H54 (cell line): ENCODE results near the gene SMC6.

Experiments used
- DNase-seq: peaks from one replicate; pipeline ENCODE4 v3.0.0; 2011; ENCODE audit warnings: low spot score, mixed read lengths; ENCODE audit not compliant: insufficient read length
- FAIRE-seq: peaks from 3 replicates; lab custom pipeline; 2011; peaks lifted over from hg19 to GRCh38; lab: Jason Lieb, UNC
- POLR2A ChIP-seq: IDR thresholded peaks from 2 replicates; pipeline ENCODE4 v1.6.1; 2011; ENCODE audit warnings: low read depth, mild to moderate bottlenecking, low read length

The SMC6 gene

DNA sequence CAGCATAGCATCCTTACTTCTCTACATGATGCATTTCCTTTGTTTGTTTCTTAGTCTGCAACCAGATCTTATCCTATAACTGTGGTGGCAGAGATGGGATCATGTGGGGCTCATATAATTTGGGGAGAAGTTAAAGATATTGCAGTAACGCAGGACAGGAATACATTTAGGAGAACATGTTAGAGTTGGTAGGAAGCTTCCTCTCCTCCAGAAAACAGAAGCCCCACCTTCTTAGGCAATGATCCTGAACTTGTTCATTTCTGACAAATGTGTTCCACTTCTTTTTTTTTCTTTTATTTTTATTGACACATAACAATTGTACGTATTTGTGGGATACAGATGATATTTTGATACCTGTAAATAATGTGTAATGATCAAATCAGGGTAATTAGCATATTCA is 113.2 kb downstream of the SMC6 start:
- no peak for DNase-seq
- no peak for FAIRE-seq
- TF ChIP-seq POLR2A = no peak

DNA sequence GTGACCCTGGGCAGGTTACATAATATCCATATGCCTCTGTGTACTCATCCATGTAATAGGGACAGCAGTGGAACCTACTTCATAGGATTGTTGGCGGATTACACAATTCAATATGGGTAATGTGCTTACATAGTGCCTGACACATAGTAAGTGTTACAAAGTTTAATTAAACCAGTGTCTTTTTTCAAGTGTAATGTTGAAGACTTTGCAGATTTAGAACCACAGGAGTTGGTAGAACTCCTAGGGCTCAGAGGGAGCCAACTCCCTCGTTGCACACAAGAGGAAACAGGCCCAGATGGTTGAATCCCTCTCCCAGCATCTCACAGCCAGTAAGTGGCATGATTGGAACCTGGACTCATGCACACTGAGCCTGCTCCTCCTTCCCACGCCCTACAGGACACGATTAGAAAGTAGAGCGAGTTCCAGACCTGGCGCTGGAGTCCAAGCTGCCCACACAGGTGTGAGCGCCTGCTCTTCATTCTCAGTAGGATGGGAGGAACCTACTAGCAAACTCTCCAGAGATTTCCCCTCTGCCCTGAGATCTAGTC is 115.3 kb downstream of the SMC6 start:
- no peak for FAIRE-seq
- TF ChIP-seq POLR2A = no peak
- no peak for DNase-seq

DNA sequence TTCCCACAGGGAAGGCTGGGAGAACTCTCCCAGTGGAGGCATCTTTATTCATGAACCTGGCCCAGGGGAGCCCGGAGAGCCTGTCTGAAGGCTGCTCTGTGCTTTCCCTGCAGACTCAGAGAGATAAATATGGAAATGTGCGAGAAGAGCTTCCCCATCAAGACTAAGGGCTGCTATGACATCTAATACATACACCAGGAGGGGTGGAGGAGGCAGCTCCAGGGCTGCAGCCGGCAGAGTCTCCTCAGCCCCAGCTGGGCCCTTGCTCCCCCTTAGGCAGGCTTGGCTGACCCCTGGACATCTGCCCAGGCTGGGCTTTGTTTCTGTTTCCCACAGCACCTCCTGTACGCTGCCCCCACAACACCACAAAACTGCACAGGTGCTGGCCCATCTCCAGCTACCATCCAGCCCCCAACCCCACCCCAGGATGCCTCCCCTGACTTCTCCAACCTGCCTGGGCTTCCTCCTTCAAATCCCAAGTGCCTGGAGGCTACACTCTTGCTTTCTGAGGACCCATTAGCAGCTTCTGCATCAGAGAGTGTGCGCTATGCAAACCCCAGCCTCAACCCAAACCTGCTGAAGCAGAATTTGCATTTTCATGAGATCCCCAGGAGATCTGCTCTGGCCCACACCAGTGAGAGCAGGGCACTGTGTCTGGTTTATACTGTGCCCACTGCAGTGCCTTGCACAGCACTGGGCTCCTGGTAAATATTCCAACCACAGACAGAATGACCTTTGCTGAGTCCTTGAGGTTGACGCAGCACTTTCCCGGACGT is 116.3 kb downstream of the SMC6 start:
- no peak for TF ChIP-seq POLR2A
- FAIRE-seq = no peak
- no peak for DNase-seq

DNA sequence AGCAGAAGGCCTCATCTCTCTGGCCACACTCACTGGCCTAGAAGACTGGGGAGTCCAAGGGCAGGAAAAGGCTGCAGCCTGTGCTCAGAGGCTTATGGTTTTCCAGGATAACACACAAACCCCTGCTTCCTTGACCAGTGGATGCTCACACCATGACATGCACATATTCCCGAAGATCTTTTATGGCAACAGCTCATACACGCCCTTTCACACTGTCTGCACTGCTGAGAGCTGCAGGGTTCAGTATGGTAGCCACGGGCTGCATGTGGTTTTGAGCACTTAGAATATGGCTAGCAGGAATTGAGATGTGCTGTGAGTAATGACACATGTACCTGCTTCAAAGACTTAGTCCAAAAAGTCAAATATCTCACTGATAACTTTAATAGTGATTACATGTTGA is 117.4 kb downstream of the SMC6 start:
- DNase-seq (no peak), FAIRE-seq (no peak)
- no peak for TF ChIP-seq POLR2A

DNA sequence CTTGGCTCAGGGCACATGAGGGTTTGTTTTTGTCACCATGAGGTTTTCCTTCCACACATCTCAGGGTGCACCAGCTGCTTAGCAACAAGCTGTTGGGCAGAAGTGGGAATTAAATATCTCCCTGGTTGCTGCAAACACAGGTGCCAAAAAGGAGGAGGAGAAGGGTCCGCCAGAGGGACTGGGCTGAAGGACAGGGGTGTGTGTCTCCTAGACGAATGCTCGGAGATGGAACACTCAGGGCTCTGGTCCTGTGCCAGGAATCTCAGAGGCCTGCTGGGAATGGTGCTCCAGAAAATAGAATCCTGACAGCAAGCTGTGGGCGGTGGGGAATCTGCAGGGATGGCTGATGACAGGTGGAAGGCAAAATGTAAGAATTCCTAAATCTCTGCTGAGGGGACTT is 118.6 kb downstream of the SMC6 start:
- DNase-seq (no peak), FAIRE-seq (no peak)
- TF ChIP-seq POLR2A = no peak

DNA sequence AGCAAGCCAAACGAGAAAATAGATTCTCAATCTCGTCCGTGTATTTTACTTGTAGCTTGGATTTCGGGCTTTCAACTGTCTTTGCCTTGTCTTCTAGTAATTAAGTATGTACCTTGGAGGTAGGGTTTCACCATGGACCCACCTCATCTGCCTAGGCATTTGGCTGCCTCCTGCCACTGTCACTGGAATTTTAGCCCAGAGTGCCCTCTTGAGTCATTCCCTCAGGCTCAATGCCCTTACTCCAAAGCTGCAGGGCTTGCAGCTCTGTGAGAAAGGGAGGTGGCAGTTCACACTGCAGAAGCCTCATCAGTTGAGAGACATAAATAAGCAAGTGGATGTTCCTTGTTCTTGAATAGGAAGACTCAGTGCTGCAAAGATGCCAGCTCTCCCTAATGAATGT is 123.5 kb downstream of the SMC6 start:
- no peak for FAIRE-seq
- no peak for DNase-seq
- no peak for TF ChIP-seq POLR2A

DNA sequence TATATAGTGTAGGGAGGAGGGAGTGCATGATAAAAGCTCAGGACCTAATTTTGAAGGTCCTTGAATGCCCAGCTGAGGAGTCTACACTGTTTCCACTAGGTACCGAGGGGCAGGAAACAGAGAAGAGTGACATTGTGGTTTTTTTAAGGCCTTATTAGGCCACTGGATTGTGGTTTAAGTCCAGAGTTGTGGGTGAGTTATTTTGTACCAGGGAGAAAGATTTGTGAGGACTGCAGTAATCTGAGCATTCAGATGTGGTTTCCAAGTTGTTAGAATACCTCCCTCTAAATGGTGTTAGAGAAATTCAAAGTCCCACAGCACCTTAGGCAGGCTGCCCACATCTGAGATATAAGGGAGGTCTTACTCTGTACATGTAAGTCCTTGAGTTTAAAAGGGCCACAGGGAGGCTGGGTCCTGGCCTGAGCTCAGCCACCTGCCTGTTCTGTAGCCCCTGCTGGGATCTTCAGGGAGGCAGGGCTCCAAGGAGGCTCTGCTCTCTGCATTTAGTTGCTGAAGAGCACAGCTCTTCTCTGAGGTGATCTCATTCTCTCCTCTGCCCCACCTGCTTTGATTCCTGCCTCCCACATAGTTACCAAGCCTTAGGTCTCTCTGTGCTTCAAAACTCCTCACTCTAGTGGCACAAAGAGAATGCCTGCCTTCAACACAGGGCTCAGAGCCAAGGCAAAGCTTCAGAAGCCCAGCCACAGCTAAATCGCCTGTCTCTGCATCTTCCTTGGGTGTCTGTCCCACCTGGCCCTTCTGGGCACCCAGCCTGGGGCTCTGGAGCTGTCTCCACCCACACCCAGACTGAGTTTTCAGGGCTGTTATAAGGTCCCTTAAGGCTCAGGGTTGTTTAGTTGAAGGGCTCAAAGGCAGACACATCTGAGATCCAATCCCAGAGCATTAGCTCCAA is 125.0 kb downstream of the SMC6 start:
- DNase-seq (no peak), FAIRE-seq (no peak)
- no peak for TF ChIP-seq POLR2A

DNA sequence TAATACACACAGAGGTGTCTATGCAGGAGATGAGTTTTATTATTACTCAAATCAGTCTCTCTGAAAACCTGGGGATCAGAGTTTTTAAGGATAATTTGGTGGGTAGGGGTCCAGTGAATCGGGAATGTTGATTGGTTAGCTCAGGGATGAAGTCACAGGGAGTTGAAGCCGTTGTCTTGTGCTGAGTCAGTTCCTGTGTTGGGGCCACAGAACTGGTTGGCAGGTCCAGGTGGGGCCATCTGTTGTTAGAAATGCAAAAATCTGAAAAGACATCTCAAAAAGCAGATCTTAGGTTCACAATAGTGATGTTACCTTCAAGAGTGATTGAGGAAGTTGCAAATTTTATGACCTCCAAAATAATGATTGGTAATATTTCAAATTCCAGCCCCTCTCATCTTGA is 126.2 kb downstream of the SMC6 start:
- no peak for DNase-seq
- TF ChIP-seq POLR2A = no peak
- no peak for FAIRE-seq

DNA sequence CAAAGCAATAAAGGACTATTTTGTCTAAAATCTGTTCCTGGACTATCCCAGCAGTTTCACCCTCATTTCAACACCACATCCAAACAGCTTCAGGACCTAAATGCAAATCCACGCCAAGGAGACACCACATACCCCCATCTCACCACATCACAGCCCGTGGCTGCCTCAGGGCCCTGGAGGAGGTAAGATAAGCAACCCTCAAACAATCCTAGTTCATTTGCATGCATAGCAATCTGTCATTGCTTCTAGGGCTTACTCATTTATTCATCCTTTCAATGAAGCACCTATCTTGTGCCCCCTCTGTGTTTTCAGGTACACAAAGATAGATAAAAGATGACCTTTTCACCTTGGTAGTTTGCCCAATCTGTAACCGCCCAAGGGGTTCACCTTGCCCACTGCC is 126.6 kb downstream of the SMC6 start:
- TF ChIP-seq POLR2A = no peak
- no peak for DNase-seq
- no peak for FAIRE-seq

DNA sequence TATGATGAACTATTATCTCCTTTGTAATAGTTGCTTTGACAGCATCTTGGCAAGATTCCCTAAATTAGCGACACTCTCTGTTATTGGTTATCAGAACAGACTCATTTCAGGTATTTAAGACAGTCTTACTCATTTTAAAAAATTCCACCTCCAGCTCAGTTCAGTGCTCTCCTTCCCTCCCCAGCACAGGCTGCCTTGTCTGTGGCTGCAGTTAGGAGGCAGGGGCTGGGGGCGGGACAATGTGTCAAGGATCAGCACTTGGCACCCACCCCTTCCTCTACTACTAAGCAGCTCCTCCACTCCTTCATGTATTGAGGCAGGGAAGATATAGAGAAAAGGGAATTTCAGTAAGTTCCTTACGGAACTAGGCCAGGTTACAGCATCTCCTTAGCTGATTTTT is 128.2 kb downstream of the SMC6 start:
- no peak for TF ChIP-seq POLR2A
- FAIRE-seq = no peak
- no peak for DNase-seq

DNA sequence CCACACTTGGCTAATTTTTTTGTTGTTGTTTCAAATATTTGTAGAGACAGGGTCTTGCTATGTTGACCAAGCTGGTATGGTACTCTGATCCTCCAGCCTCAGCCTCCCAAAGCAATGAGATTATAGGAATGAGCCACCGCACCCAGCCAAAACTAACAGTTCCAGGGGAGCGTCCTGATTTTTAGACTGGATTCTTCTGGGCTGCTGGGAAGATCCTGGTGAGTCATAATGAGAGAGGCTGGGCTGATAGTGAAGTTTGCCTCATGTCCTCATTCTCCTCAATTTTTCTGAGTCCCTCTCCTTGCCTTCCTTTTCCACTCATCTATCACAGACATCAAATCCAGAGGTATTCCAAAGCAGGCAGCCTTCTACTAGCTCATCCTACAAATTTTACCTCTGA is 131.8 kb downstream of the SMC6 start:
- TF ChIP-seq POLR2A = no peak
- DNase-seq (peak; percentile 29), FAIRE-seq (no peak)

DNA sequence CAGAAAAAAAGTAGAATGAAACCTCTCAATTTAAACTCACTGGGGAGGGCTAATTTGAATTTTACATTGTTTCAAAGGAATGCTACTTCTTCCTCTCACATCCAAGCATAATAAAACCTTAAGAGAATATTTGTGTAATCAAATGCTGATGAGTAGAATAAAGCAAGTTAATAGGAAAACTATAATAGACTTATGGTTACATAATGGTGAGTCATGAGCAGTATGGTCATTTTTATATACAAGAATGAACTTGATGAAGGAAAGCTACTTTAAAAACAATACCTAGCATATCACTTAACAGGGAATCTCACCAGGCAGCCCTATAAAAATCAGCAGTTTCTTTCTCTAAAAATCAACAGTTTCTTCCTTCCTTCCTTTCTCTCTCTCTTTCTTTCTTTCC is 132.8 kb downstream of the SMC6 start:
- DNase-seq = no peak
- no peak for TF ChIP-seq POLR2A
- FAIRE-seq = no peak

DNA sequence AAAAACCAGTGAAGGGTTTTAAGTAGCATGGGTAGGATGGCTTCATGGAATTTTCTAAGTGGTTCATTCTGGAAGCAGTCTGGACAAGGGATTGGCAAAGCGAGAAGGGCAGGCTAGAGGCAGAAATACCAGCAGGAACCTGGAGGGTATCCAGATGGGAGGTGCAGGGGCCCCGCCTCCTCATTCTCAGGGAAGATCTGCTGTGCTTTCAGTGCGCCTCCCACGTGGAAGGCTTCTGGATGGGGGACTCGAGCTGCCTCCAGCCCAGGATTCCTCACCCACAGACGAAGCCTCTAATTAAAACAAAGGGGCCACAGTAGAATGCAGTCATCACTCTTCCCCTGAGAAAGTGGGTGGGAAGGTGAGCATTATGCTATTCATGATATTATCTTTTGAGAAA is 133.3 kb downstream of the SMC6 start:
- no peak for DNase-seq
- no peak for FAIRE-seq
- TF ChIP-seq POLR2A = no peak

DNA sequence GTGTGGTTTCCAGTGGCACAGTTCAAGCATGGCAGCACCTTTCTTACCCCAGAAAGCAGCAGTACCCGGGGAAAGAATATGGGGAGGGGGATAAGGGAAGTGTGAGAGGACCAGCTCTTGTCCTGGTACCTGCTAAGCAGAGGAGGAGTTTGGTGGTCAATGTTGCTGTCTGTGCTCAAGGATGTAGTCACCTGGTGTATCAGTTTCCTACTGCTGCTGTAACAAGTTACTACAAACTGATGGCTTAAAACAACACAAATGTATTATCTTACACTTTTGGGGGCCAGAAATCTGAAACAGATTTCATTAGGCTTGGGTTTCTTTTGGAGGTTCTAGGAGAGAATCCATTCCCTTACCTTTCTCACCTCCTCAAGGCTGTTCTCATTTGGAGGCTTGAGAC is 135.7 kb downstream of the SMC6 start:
- FAIRE-seq (no peak), DNase-seq (no peak)
- TF ChIP-seq POLR2A = no peak

DNA sequence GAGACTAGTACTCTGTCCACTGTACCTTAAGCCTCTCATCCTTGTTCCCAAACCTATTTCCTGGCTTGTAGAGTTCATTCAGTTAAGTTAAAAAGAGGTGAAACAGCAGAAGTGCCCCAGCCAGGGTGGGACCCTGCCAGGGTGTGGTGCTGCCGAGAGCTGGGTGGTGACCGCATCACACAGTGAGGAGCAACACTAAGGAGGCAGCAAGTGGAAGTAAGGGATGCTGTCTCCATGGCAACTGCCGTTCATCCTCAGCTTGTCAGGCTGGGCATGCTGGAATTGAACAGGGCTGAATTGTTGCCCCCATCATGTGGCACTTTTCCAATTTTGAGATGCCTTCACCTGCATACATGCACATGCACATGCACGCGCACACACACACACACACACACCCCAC is 136.1 kb downstream of the SMC6 start:
- no peak for TF ChIP-seq POLR2A
- DNase-seq (no peak), FAIRE-seq (no peak)
